OCI-LY1 (cell line): ENCODE results near the gene GPHB5.

Experiments
- H2AFZ ChIP-seq: fragments of 200-600 bp; sonication (generic), shearing (Covaris generic); 2 replicates; pipeline ENCODE4 v1.6.0; 2014; ENCODE audit warnings: antibody characterized with exemption, mild to moderate bottlenecking, low read length
- H3F3A ChIP-seq: fragments of 200-600 bp; sonication (generic), shearing (Covaris generic); 2 replicates; pipeline ENCODE4 v1.6.0; 2014; ENCODE audit warnings: mild to moderate bottlenecking, antibody characterized with exemption, low read length, moderate library complexity; ENCODE audit not compliant: insufficient read depth
- H3K27ac ChIP-seq: fragments of 200-600 bp; sonication (generic); 2 replicates; pipeline ENCODE4 v1.5.1; 2014; ENCODE audit warnings: low read length, mixed run types, mild to moderate bottlenecking, low read depth; ENCODE audit not compliant: poor library complexity, severe bottlenecking
- H3K27me3 ChIP-seq: fragments of 200-600 bp; sonication (generic); 2 replicates; pipeline ENCODE4 v1.6.0; 2014; ENCODE audit warnings: antibody characterized with exemption, mild to moderate bottlenecking, low read length, moderate library complexity; ENCODE audit not compliant: insufficient read depth
- H3K36me3 ChIP-seq: fragments of 200-600 bp; sonication (generic); 2 replicates; pipeline ENCODE4 v1.6.1; 2014; ENCODE audit warnings: mild to moderate bottlenecking, antibody characterized with exemption, low read length, moderate library complexity, mixed read lengths; ENCODE audit not compliant: insufficient read depth
- H3K4me1 ChIP-seq: fragments of 200-600 bp; sonication (generic); 2 replicates; pipeline ENCODE4 v1.5.1; 2014; ENCODE audit warnings: mild to moderate bottlenecking, low read length, moderate library complexity; ENCODE audit not compliant: insufficient read depth, severe bottlenecking
- H3K4me2 ChIP-seq: fragments of 200-600 bp; sonication (generic), shearing (Covaris generic); 2 replicates; pipeline ENCODE4 v1.6.1; 2014; ENCODE audit warnings: low read length
- H3K4me3 ChIP-seq: fragments of 200-600 bp; sonication (generic); 2 replicates; pipeline ENCODE4 v1.5.1; 2014; ENCODE audit warnings: low read length, low read depth, mild to moderate bottlenecking, mixed read lengths; ENCODE audit not compliant: poor library complexity, severe bottlenecking
- H3K79me2 ChIP-seq: fragments of 200-600 bp; shearing (Covaris generic); 2 replicates; pipeline ENCODE4 v1.6.1; 2016; ENCODE audit warnings: mixed run types, low read length, mixed read lengths; ENCODE audit not compliant: insufficient read depth
- H3K9ac ChIP-seq: fragments of 200-600 bp; sonication (generic), shearing (Covaris generic); 2 replicates; pipeline ENCODE4 v1.6.1; 2014; ENCODE audit warnings: mild to moderate bottlenecking, low read length, mixed read lengths
- H3K9me2 ChIP-seq: fragments of 200-600 bp; sonication (generic), shearing (Covaris generic); 2 replicates; pipeline ENCODE4 v1.6.1; 2014; ENCODE audit warnings: low read depth, mild to moderate bottlenecking, low read length, mixed read lengths
- H3K9me3 ChIP-seq: fragments of 200-600 bp; shearing (Covaris generic); 2 replicates; pipeline ENCODE4 v1.6.1; 2014; ENCODE audit warnings: low read length, mixed read lengths
- H4K20me1 ChIP-seq: fragments of 200-600 bp; sonication (generic), shearing (Covaris generic); 2 replicates; pipeline ENCODE4 v1.6.0; 2016; ENCODE audit warnings: mild to moderate bottlenecking, low read length; ENCODE audit not compliant: insufficient read depth
- CTCF ChIP-seq: fragments of 200-600 bp; sonication (generic), shearing (Covaris generic); IDR thresholded peaks from 2 replicates; pipeline ENCODE4 v1.5.1; 2017; ENCODE audit warnings: mild to moderate bottlenecking, antibody characterized with exemption, low read length, moderate library complexity, mixed read lengths
- EZH2 ChIP-seq: fragments of 200-600 bp; sonication (generic), shearing (Covaris generic); IDR thresholded peaks from 2 replicates; pipeline ENCODE4 v1.8.0; 2017; ENCODE audit warnings: borderline replicate concordance, mixed run types, mild to moderate bottlenecking, antibody characterized with exemption, low read length, moderate library complexity, mixed read lengths

The GPHB5 gene

GRCh38 chr14:63290741-63291430 is 27.8 kb downstream of the GPHB5 start:
- Histone ChIP-seq H3K36me3 (no peaks in the 10 kb centered on the region), H3K4me3 (no peak overlapping the region), H3K27me3 (no peaks in the 10 kb centered on the region), H3K4me1 (no peaks in the 10 kb centered on the region), H3K27ac (no peak overlapping the region), H3F3A (no peaks in the 10 kb centered on the region), H4K20me1 (no peaks in the 10 kb centered on the region), H3K79me2 (no peaks in the 10 kb centered on the region), H3K9me2 (no peaks in the 10 kb centered on the region), H3K4me2 (no peak overlapping the region), H2AFZ (no peak overlapping the region), H3K9ac (no peak overlapping the region), H3K9me3 (no peaks in the 10 kb centered on the region)
- no peak for TF ChIP-seq EZH2
- no peak for TF ChIP-seq CTCF

- Histone ChIP-seq H2AFZ (no peak overlapping the region), H3F3A (no peaks in the 10 kb centered on the region), H3K4me3 (no peak overlapping the region), H3K4me1 (no peaks in the 10 kb centered on the region), H3K4me2 (no peak overlapping the region), H3K9ac (no peak overlapping the region), H3K79me2 (no peaks in the 10 kb centered on the region), H4K20me1 (no peaks in the 10 kb centered on the region), H3K27ac (no peak overlapping the region), H3K9me2 (no peaks in the 10 kb centered on the region), H3K27me3 (no peaks in the 10 kb centered on the region), H3K9me3 (no peaks in the 10 kb centered on the region), H3K36me3 (no peaks in the 10 kb centered on the region)
- TF ChIP-seq EZH2 (no peak), CTCF (no peak)
Observed at GRCh38 chr14:63288853-63289252, 29.9 kb downstream of the GPHB5 start.

GRCh38 chr14:63287666-63288483 is 30.9 kb downstream of the GPHB5 start:
- Histone ChIP-seq H3K4me2 (no peak overlapping the region), H3K4me1 (no peaks in the 10 kb centered on the region), H3K79me2 (no peaks in the 10 kb centered on the region), H3K27ac (no peak overlapping the region), H3K9me3 (no peaks in the 10 kb centered on the region), H3K36me3 (no peaks in the 10 kb centered on the region), H3K4me3 (no peak overlapping the region), H3K9me2 (no peaks in the 10 kb centered on the region), H3K27me3 (no peaks in the 10 kb centered on the region), H3K9ac (no peak overlapping the region), H2AFZ (no peak overlapping the region), H3F3A (no peaks in the 10 kb centered on the region), H4K20me1 (no peaks in the 10 kb centered on the region)
- TF ChIP-seq CTCF (no peak), EZH2 (no peak)
